Spleen (tissue), 11 donors: ENCODE measurements around the gene TP53INP2. TPM values are rescaled to one million over a fixed set of nuclear protein-coding genes. Genes with fewer than 3 reads are reported as not detected.

Experiments
- DNase-seq: peaks from one replicate; pipeline ENCODE4 v3.0.0-alpha.2; 2020
- H3K27ac ChIP-seq, 8 donors: fragments of 200-600 bp; sonication (generic) in 7 of 8; 1 replicate in 4 of 8; 2 replicates in 4 of 8; pipeline versions ENCODE4 v1.5.0 to v1.8.0; 2016 to 2021; ENCODE audit warnings: inconsistent platforms in 4 of 8, mild to moderate bottlenecking in 4 of 8, moderate library complexity in 1 of 8
- H3K27me3 ChIP-seq, 7 donors: fragments of 200-600 bp; sonication (generic) in 6 of 7; replicated peaks in 1 of 7; 1 replicate in 4 of 7; 2 replicates in 3 of 7; pipeline versions ENCODE4 v1.5.0 to v1.8.0; 2016 to 2021; ENCODE audit warnings: inconsistent platforms in 3 of 7, mild to moderate bottlenecking in 1 of 7
- H3K36me3 ChIP-seq, 6 donors: fragments of 200-600 bp; sonication (generic) in 5 of 6; 1 replicate in 4 of 6; 2 replicates in 2 of 6; pipeline versions ENCODE4 v1.5.0 to v1.8.0; 2016 to 2021; ENCODE audit warnings: inconsistent platforms in 2 of 6
- H3K4me1 ChIP-seq, 6 donors: fragments of 200-600 bp; sonication (generic) in 5 of 6; 1 replicate in 3 of 6; 2 replicates in 3 of 6; pipeline versions ENCODE4 v1.5.0 to v1.8.0; 2016 to 2021; ENCODE audit warnings: inconsistent platforms in 3 of 6
- H3K4me3 ChIP-seq, 8 donors: fragments of 200-600 bp; sonication (generic) in 7 of 8; 1 replicate in 4 of 8; 2 replicates in 4 of 8; pipeline versions ENCODE4 v1.5.0 to v1.8.0; 2016 to 2021; ENCODE audit warnings: inconsistent platforms in 4 of 8, mild to moderate bottlenecking in 4 of 8, moderate library complexity in 2 of 8
- H3K9me3 ChIP-seq, 8 donors: fragments of 200-600 bp; sonication (generic) in 7 of 8; 1 replicate in 4 of 8; 2 replicates in 4 of 8; pipeline versions ENCODE4 v1.5.0 to v1.8.0; 2016 to 2021; ENCODE audit warnings: inconsistent platforms in 4 of 8
- POLR2A ChIP-seq, 3 donors: fragments of 450-650 bp; IDR thresholded peaks; one replicate each; pipeline ENCODE4 v1.5.1; 2017; ENCODE audit warnings: antibody characterized with exemption in 3 of 3, mild to moderate bottlenecking in 1 of 3
- POLR2AphosphoS5 ChIP-seq, 3 donors: sonication (generic); formaldehyde crosslinking; IDR thresholded peaks; one replicate each; pipeline ENCODE4 v1.5.1; 2017; ENCODE audit warnings: antibody characterized with exemption in 3 of 3
- WGBS, 5 donors: extraction: QIAGEN DNeasy Blood & Tissue Kit in 3 of 5; methylation state at CpG; one replicate each; pipeline versions ENCODE4 v1.1.5 to v1.1.7; 2013 to 2018; 5-methylcytosine and 5-hydroxymethylcytosine counted together
- intact Hi-C: fragments of 100-400 bp; cut with DNase I; formaldehyde crosslinking; loops from one replicate; pipeline ENCODE4 v1.15.0; 2023; ENCODE audit warnings: low total_unique reads
- polyA plus RNA-seq, 3 donors: library from polyadenylated mRNA; stranded (reverse); fragments of 200-250 nt; gene quantifications; one replicate each; pipeline ENCODE4 v1.2.1, GENCODE V29; 2013
- total RNA-seq, 7 donors: library from RNA; depleted of rRNA in 3 of 7; stranded (reverse); fragments of >200 nt in 3 of 7; fragmentation: NEBNext Ultra II Directional in 4 of 7; extraction: Animal tissue kit (Norgen Biotek cat#: 25700) in 4 of 7; gene quantifications; one replicate each; pipeline versions ENCODE4 v1.1.0 to v1.2.1, GENCODE V29; 2016 to 2021
- TF ChIP-seq, protein P1 (sequence below), 11 experiments: fragments of 200-600 bp in 7 of 11; fragments of 450-650 bp in 4 of 11; sonication (generic) in 4 of 11; IDR thresholded peaks in 8 of 11; conservative IDR thresholded peaks in 3 of 11; 1 replicate in 7 of 11; 2 replicates in 4 of 11; pipeline versions ENCODE4 v1.4.0 to v1.8.0; 2016 to 2021; ENCODE audit warnings: antibody characterized with exemption in 11 of 11, inconsistent platforms in 4 of 11, mild to moderate bottlenecking in 1 of 11
- donor health status: healthy with polysubstance abuse.
- donor health status: DM: no; HTN: no; CAD: no; lungs with moderate emphysema.
- donor health status: DM: no; HTN: no; CAD: no.
- donor health status: Bipolar disorder and iron deficiency.
- donor health status: healthy.
- donor health status: DM: no; HTN: no; CAD: no.
- donor health status: DM: yes; HTN: yes; CAD: no.

TP53INP2 gene
- total and polyA plus RNA-seq, 10 donors: 2.0 to 10.6 (median 6.4) TPM

GRCh38 chr20:34703424-34704176 lies 544 bp upstream of the TP53INP2 start:
- Histone ChIP-seq H3K36me3 (no peaks in the 10 kb centered on the region), H3K27ac (peak overlapping the region; percentile 82 to 100 (median 99)), H3K4me3 (peak overlapping the region; percentile 63 to 79 (median 71)), H3K4me1 (peaks cover 7 to 54% (median 35%) of the 10 kb centered on the region in 6 donors), H3K9me3 (no peaks in the 10 kb centered on the region), H3K27me3 (no peaks in the 10 kb centered on the region)
- no peak for TF ChIP-seq POLR2AphosphoS5 (IDR thresholded peaks at IDR 0.05)
- TF ChIP-seq POLR2A (IDR thresholded peaks at IDR 0.05): no peak
- TF ChIP-seq, protein P1, sequence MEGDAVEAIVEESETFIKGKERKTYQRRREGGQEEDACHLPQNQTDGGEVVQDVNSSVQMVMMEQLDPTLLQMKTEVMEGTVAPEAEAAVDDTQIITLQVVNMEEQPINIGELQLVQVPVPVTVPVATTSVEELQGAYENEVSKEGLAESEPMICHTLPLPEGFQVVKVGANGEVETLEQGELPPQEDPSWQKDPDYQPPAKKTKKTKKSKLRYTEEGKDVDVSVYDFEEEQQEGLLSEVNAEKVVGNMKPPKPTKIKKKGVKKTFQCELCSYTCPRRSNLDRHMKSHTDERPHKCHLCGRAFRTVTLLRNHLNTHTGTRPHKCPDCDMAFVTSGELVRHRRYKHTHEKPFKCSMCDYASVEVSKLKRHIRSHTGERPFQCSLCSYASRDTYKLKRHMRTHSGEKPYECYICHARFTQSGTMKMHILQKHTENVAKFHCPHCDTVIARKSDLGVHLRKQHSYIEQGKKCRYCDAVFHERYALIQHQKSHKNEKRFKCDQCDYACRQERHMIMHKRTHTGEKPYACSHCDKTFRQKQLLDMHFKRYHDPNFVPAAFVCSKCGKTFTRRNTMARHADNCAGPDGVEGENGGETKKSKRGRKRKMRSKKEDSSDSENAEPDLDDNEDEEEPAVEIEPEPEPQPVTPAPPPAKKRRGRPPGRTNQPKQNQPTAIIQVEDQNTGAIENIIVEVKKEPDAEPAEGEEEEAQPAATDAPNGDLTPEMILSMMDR (IDR thresholded peaks at IDR 0.05 in 8 of 11, conservative IDR thresholded peaks at IDR 0.05 in 3 of 11): no peak
- WGBS, 5 donors: 0 to 3% (median 2%) methylated on average over 29 to 38 of the region's 38 CpGs
- intact Hi-C loops: no loop called here
- no peak for DNase-seq

DNA sequence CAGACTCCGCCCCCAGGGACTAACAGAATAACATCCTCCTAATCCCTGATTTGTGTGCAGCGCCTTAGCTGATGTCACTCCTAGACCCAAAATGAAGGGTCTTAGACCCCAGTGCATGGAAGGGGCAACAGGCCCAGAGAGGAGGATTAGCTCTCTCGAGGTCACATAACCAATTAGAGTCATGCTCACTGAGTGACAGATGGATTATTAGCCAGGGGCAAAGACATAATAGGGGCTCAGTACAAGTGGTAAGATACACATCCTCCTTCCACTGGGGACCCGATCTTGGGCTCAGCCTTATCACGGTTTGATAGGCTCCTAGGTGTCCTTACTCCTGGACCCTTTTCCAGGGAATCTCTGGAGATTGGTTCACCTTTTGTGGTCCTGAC lies 858 bp downstream of the TP53INP2 start:
- TF ChIP-seq POLR2A (IDR thresholded peaks at IDR 0.05): no peak
- TF ChIP-seq POLR2AphosphoS5 (IDR thresholded peaks at IDR 0.05): no peak
- TF ChIP-seq, protein P1 (IDR thresholded peaks at IDR 0.05 in 8 of 11, conservative IDR thresholded peaks at IDR 0.05 in 3 of 11): no peak
- no peak for DNase-seq
- Histone ChIP-seq H3K27ac (peak overlapping the region; percentile 82 to 100 (median 99)), H3K36me3 (no peaks in the 10 kb centered on the region), H3K4me1 (peaks cover 7 to 68% (median 40%) of the 10 kb centered on the region in 6 donors), H3K9me3 (no peaks in the 10 kb centered on the region), H3K27me3 (no peaks in the 10 kb centered on the region), H3K4me3 (peak overlapping the region; percentile 63 to 79 (median 71))
- intact Hi-C loops: loop anchor here (5.0 kb wide), 2 partner anchors 163 to 393 kb away; no protein-coding TSS in a partner anchor
- 52 to 64% (median 58%) methylated on average over 5 of the region's 5 CpGs for WGBS, 5 donors

- 52 to 73% (median 61%) methylated on average over 4 to 6 of the region's 6 CpGs for WGBS, 5 donors
- Histone ChIP-seq H3K9me3 (no peaks in the 10 kb centered on the region), H3K27me3 (no peaks in the 10 kb centered on the region), H3K4me1 (peaks cover 7 to 75% (median 46%) of the 10 kb centered on the region in 6 donors), H3K36me3 (peaks cover 0 to 1% (median 0%) of the 10 kb centered on the region in 6 donors), H3K27ac (peak overlapping the region in 6 of 8 donors; percentile 97 to 100 (median 99)), H3K4me3 (peak overlapping the region in 2 of 8 donors; percentile 74 to 76)
- TF ChIP-seq POLR2A (IDR thresholded peaks at IDR 0.05) (no peak), POLR2AphosphoS5 (IDR thresholded peaks at IDR 0.05) (no peak)
- TF ChIP-seq, protein P1 (IDR thresholded peaks at IDR 0.05 in 8 of 11, conservative IDR thresholded peaks at IDR 0.05 in 3 of 11): peak in 2 of 11 experiments; percentile 9 to 13
- intact Hi-C loops: loop anchor here (5.0 kb wide), 2 partner anchors 163 to 393 kb away; no protein-coding TSS in a partner anchor
- no peak for DNase-seq
Observed at GRCh38 chr20:34705397-34706301, 1.5 kb downstream of the TP53INP2 start.
